Neural progenitor cell (in vitro differentiated cells): Measurements from ENCODE around the gene PLA2R1.

ENCODE experiments used
- CTCF ChIP-seq: fragments of 200-600 bp; sonication (generic); IDR thresholded peaks from 2 replicates; pipeline ENCODE4 v1.5.1; 2017; ENCODE audit warnings: antibody characterized with exemption, mild to moderate bottlenecking
- EZH2 ChIP-seq: fragments of 200-600 bp; sonication (generic); IDR thresholded peaks from 2 replicates; pipeline ENCODE4 v1.6.1; 2017; ENCODE audit warnings: antibody characterized with exemption, mild to moderate bottlenecking, moderate library complexity

GRCh38 chr2:160033732-160034392 is 28.6 kb downstream of the PLA2R1 start:
- TF ChIP-seq CTCF (no peak), EZH2 (no peak)
